Measurements from ENCODE around the gene C17orf100. TPM values are rescaled to one million over a fixed set of nuclear protein-coding genes. Genes with fewer than 3 reads are reported as not detected.

The C17orf100 gene
- total and polyA plus RNA-seq, 9 of the 15 experiments (the other 6 are each of a cell fraction or from before 2014, with no cell fraction given) = 0.04 to 1.7 (median 0.43) TPM

DNA sequence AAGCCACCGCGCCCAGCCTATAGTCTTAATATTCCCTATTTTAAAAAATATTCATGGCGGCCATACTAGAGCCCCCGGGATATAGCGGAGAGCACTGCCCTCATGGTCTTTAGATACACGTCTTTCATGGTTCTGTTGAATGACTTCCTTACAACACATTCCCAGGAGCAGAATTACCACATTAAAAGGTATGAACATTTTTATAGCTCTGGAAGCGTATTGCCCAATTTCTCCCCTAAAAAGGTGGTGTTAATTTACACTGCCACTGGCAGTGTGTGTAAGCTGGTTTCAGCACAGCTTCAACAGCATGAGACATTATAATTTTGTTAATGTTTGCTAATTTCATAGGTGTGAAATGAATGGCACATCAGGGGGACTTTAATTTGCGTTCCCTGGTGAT lies 19.0 kb downstream of the C17orf100 start:
- no peaks in the 10 kb centered on the region for H3K9me3 ChIP-seq (replicated peaks; ENCODE audit: control insufficient read depth, insufficient read depth, low read depth, low read length)
- no peak overlapping the region for H3K27ac ChIP-seq (ENCODE audit: extremely low read depth, low read depth, low read length)
- H3K27me3 ChIP-seq (ENCODE audit: control insufficient read depth in 2 of 2, insufficient read depth in 2 of 2, low read length in 2 of 2) = peaks cover 6 to 48% of the 10 kb centered on the region in 2 experiments; a peak in 4 of 5 replicates
- intact Hi-C loops (cut with micrococcal nuclease) (no loop called here), in situ Hi-C loops (cut with MboI) (no loop called here)
- WGBS (ENCODE audit: insufficient coverage, low coverage, missing lambda C conversion rate) = 25% methylated on average over 8 of the region's 8 CpGs
- H3K4me1 ChIP-seq (replicated peaks in 1 of 2; ENCODE audit: control insufficient read depth in 2 of 2, insufficient read depth in 2 of 2, low read length in 2 of 2) = no peaks in the 10 kb centered on the region; a peak in 1 of 5 replicates
- ATAC-seq = no peak
- POLR2A ChIA-PET = no interaction called here
- FAIRE-seq = no peak
- no peak overlapping the region for H2AFZ ChIP-seq (ENCODE audit: low read depth, low read length)
- H3K9ac ChIP-seq (ENCODE audit: insufficient read depth in 1 of 2, low read depth in 2 of 2, low read length in 2 of 2) = no peak overlapping the region
- no peaks in the 10 kb centered on the region for H3K36me3 ChIP-seq (ENCODE audit: control insufficient read depth, insufficient read depth, low read length)
- no peak overlapping the region for H3K4me2 ChIP-seq (ENCODE audit: insufficient read depth, low read length)
- no TSS peak for BruUV-seq (replicated peaks)
- no peaks in the 10 kb centered on the region for H3K9me1 ChIP-seq (ENCODE audit: control insufficient read depth, insufficient read depth, low read length)
- CTCF ChIA-PET (ENCODE audit: low intra/inter-chr PET ratio) = no interaction called here
- no peaks in the 10 kb centered on the region for H4K20me1 ChIP-seq (replicated peaks; ENCODE audit: control insufficient read depth, insufficient read depth, low read length)
- no peak for DNase-seq (ENCODE audit: extremely low read depth in 1 of 4, low spot score in 3 of 4)
- no peak overlapping the region for H3K4me3 ChIP-seq
- H3K79me2 ChIP-seq (ENCODE audit: control insufficient read depth, insufficient read depth, low read length) = no peaks in the 10 kb centered on the region
- no peak for TF ChIP-seq KDM4B (IDR thresholded peaks at IDR 0.05; ENCODE audit: borderline replicate concordance in 2 of 2, low read depth in 1 of 2)
- TF ChIP-seq, protein P1, sequence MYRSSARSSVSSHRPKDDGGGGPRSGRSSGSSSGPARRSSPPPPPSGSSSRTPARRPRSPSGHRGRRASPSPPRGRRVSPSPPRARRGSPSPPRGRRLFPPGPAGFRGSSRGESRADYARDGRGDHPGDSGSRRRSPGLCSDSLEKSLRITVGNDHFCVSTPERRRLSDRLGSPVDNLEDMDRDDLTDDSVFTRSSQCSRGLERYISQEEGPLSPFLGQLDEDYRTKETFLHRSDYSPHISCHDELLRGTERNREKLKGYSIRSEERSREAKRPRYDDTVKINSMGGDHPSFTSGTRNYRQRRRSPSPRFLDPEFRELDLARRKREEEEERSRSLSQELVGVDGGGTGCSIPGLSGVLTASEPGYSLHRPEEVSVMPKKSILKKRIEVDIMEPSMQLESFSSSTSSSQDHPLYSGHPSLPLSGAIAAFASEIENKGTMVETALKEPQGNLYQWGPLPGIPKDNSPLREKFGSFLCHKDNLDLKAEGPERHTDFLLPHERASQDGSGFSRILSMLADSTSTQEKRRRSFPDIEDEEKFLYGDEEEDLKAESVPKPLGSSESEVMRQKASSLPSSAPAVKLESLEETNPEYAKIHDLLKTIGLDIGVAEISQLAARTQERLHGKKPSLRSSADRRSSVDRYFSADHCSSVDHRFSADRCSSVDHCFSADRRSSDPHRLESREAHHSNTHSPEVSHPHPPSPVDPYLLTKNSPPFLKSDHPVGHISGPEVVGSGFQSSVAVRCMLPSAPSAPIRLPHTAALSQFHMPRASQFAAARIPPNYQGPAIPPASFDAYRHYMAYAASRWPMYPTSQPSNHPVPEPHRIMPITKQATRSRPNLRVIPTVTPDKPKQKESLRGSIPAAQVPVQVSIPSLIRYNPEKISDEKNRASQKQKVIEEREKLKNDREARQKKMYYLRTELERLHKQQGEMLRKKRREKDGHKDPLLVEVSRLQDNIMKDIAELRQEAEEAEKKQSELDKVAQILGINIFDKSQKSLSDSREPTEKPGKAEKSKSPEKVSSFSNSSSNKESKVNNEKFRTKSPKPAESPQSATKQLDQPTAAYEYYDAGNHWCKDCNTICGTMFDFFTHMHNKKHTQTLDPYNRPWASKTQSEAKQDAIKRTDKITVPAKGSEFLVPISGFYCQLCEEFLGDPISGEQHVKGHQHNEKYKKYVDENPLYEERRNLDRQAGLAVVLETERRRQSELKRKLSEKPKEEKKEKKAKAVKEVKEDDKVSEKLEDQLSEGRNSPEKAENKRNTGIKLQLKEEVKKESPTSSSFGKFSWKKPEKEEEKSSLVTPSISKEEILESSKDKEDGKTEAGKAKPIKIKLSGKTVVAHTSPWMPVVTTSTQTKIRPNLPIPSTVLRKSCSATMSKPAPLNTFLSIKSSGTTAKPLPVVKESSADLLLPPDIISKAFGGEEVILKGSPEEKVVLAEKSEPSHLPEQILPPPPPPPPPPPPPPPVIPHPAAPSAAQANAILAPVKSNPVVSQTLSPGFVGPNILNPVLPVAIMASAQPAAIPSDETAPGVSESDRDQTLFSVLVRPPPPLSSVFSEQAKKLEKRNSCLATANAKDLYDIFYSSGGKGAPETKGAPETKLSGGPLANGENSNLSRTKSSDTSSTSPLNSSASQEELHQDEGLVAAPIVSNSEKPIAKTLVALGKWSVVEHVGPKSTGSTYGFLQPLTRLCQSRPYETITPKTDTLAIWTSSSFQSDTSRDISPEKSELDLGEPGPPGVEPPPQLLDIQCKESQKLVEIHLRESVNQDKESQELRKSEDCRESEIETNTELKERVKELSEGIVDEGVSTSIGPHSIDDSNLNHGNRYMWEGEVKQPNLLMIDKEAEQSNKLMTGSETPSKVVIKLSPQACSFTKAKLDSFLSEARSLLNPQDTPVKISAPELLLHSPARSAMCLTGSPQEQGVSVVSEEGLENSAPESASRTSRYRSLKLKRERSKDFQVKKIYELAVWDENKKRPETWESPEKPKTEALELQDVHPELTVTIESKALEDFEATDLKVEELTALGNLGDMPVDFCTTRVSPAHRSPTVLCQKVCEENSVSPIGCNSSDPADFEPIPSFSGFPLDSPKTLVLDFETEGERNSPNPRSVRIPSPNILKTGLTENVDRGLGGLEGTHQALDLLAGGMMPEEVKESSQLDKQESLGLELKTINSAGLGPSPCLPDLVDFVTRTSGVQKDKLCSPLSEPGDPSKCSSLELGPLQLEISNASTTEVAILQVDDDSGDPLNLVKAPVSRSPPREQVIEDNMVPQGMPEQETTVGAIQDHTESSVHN (IDR thresholded peaks at IDR 0.05; ENCODE audit: borderline replicate concordance in 1 of 2, low read depth in 1 of 2) = no peak
- no peak for TF ChIP-seq CREBBP (IDR thresholded peaks at IDR 0.05; ENCODE audit: low read depth, low read length)
- no peak for TF ChIP-seq CC2D1A (IDR thresholded peaks at IDR 0.05)
- no peak for TF ChIP-seq RBM34 (IDR thresholded peaks at IDR 0.05; ENCODE audit: borderline replicate concordance, insufficient read depth, low read length)
- no peak for TF ChIP-seq ADNP (tag; IDR thresholded peaks at IDR 0.05)
- no peak for TF ChIP-seq FOXK1 (CRISPR knock-in tag; IDR thresholded peaks at IDR 0.05; ENCODE audit: borderline replicate concordance)
- no peak for TF ChIP-seq ZFX (CRISPR knock-in tag; IDR thresholded peaks at IDR 0.05)
- TF ChIP-seq, protein P2, sequence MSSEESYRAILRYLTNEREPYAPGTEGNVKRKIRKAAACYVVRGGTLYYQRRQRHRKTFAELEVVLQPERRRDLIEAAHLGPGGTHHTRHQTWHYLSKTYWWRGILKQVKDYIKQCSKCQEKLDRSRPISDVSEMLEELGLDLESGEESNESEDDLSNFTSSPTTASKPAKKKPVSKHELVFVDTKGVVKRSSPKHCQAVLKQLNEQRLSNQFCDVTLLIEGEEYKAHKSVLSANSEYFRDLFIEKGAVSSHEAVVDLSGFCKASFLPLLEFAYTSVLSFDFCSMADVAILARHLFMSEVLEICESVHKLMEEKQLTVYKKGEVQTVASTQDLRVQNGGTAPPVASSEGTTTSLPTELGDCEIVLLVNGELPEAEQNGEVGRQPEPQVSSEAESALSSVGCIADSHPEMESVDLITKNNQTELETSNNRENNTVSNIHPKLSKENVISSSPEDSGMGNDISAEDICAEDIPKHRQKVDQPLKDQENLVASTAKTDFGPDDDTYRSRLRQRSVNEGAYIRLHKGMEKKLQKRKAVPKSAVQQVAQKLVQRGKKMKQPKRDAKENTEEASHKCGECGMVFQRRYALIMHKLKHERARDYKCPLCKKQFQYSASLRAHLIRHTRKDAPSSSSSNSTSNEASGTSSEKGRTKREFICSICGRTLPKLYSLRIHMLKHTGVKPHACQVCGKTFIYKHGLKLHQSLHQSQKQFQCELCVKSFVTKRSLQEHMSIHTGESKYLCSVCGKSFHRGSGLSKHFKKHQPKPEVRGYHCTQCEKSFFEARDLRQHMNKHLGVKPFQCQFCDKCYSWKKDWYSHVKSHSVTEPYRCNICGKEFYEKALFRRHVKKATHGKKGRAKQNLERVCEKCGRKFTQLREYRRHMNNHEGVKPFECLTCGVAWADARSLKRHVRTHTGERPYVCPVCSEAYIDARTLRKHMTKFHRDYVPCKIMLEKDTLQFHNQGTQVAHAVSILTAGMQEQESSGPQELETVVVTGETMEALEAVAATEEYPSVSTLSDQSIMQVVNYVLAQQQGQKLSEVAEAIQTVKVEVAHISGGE (CRISPR knock-in tag; IDR thresholded peaks at IDR 0.05) = no peak
- no peak for TF ChIP-seq NR1H2 (CRISPR knock-in tag; IDR thresholded peaks at IDR 0.05)
- no peak for TF ChIP-seq ZNF232 (CRISPR knock-in tag; IDR thresholded peaks at IDR 0.05)

All from K562 (cell line).